GM12864 (cell line): ENCODE results near the gene GABRG3.

ENCODE experiments used
- DNase-seq: peaks from one replicate; pipeline ENCODE4 v3.0.0-alpha.2; 2011; ENCODE audit warnings: low read depth
- H3K4me3 ChIP-seq: 2 replicates; pipeline ENCODE4 v1.5.1; 2011; ENCODE audit warnings: mild to moderate bottlenecking, low read depth, low read length, control low read depth
- TF ChIP-seq, protein P1 (sequence below): IDR thresholded peaks from 2 replicates; pipeline ENCODE4 v1.5.1; 2011; ENCODE audit warnings: low read depth, mild to moderate bottlenecking, moderate library complexity, low read length, control low read depth, inconsistent platforms; ENCODE audit errors: missing control alignments

The GABRG3 gene

GRCh38 chr15:27091270-27091940 is 120.4 kb downstream of the GABRG3 start:
- H3K4me3 ChIP-seq: no peak overlapping the region
- DNase-seq: no peak
- TF ChIP-seq, protein P1, sequence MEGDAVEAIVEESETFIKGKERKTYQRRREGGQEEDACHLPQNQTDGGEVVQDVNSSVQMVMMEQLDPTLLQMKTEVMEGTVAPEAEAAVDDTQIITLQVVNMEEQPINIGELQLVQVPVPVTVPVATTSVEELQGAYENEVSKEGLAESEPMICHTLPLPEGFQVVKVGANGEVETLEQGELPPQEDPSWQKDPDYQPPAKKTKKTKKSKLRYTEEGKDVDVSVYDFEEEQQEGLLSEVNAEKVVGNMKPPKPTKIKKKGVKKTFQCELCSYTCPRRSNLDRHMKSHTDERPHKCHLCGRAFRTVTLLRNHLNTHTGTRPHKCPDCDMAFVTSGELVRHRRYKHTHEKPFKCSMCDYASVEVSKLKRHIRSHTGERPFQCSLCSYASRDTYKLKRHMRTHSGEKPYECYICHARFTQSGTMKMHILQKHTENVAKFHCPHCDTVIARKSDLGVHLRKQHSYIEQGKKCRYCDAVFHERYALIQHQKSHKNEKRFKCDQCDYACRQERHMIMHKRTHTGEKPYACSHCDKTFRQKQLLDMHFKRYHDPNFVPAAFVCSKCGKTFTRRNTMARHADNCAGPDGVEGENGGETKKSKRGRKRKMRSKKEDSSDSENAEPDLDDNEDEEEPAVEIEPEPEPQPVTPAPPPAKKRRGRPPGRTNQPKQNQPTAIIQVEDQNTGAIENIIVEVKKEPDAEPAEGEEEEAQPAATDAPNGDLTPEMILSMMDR: no peak

DNA sequence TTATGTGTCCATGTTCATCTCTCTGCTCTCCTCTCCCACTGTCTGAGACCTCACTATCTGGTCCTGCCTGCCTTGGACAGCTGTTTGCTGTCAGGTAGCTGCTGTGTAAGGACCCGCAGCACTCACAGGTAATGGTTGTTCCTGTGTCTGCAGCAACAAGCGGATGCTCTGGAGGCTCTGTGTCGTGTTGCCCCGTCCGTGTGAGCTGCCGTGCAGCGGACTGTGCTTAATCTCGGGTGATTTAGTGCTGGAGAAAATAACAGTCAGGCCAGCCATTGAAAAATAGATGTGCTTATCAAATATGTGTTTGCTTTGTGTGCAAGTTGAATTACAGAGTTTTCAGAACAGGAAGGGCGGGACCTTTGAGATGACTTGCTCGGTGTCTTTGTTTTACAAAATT is 121.4 kb downstream of the GABRG3 start:
- no peak for DNase-seq
- H3K4me3 ChIP-seq: no peak overlapping the region
- TF ChIP-seq, protein P1: no peak

DNA sequence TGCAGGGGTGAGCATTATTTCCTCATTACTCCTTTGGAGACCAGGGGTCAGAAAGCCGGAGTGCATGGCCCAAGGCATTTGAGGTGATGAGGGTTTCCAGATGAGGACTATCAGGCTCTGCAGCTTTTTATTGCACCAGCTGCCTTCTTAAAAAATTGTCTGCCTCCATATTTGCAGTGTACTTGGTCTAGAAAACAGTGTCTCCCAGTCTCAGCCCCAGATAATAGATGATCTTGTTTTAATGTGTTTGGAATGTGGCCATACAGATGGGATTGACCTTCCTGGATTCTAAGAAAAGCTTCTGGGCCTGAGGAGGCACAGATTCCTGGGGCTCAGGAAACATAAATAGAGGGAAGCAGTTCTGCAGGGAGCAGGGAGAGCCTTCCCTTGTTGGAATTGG is 123.3 kb downstream of the GABRG3 start:
- H3K4me3 ChIP-seq: no peak overlapping the region
- TF ChIP-seq, protein P1: no peak
- no peak for DNase-seq

GRCh38 chr15:27095886-27096624 is 125.1 kb downstream of the GABRG3 start:
- TF ChIP-seq, protein P1: no peak
- DNase-seq: no peak
- no peak overlapping the region for H3K4me3 ChIP-seq

GRCh38 chr15:27097506-27097905 is 126.5 kb downstream of the GABRG3 start:
- TF ChIP-seq, protein P1: no peak
- DNase-seq: no peak
- H3K4me3 ChIP-seq: no peak overlapping the region

DNA sequence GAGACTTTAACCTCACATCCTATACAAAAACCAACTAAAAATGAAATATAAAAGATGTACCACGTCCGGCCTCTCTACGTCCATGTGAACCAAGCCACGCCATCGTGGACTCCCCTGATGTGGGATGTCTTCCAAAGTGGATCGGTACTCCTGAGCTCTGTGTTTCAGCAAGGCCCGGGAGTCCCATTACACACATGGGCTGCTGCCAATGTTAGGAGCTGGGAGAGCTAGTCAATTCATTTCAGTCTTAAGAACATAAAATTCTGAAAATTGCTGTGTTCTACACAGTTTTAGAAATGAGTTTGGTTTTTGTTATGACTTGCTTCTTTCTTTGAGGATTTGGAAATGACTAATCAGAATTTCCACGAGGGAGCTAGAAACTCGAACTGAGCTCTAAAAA is 131.0 kb downstream of the GABRG3 start:
- no peak for DNase-seq
- H3K4me3 ChIP-seq: no peak overlapping the region
- TF ChIP-seq, protein P1: no peak

DNA sequence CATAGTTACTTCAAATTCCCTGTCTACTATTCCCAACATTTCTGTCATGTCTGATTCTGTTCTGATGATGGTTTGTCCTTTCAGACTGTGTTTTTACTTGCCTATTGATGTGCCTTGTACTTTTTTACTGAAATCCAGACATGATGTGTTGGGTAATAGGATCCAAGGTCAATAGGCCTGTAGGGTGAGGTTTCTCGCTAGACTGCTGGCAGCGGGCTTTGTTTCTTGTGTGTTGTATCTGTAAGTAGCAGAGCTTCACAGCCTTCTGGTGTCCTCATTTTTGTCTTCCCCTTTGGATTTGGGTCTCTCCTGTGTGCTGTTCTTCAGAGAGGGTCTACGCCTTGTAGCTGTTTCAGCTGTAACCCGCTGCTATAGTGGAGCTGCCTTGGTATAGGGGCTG is 140.3 kb downstream of the GABRG3 start:
- no peak for DNase-seq
- TF ChIP-seq, protein P1: no peak
- no peak overlapping the region for H3K4me3 ChIP-seq
